ENCODE results near the gene METTL25. TPM values are rescaled to one million over a fixed set of nuclear protein-coding genes. Genes with fewer than 3 reads are reported as not detected.

METTL25 gene
- total RNA-seq, 4 donors from 2014 or later = 10.5 to 13.0 (median 11.8) TPM

- in situ Hi-C loops (cut with MboI; ENCODE audit: low sequenced_read_pairs in 4 of 4) = no loop called here
- DNase-seq (no peak), ATAC-seq (no peak)
- no peak overlapping the region for H3K27ac ChIP-seq
- TF ChIP-seq POLR2A (IDR thresholded peaks at IDR 0.05) (no peak), CTCF (IDR thresholded peaks at IDR 0.05 in 4 of 5, conservative IDR thresholded peaks at IDR 0.05 in 1 of 5) (no peak)
- intact Hi-C loops (cut with DNase I; ENCODE audit: low total_unique reads) = no loop called here
- no peaks in the 10 kb centered on the region for H3K9me3 ChIP-seq
- no peaks in the 10 kb centered on the region for H3K36me3 ChIP-seq
- H3K27me3 ChIP-seq = no peaks in the 10 kb centered on the region
- no peaks in the 10 kb centered on the region for H3K4me1 ChIP-seq
- H3K4me3 ChIP-seq = no peak overlapping the region
These were observed 53.4 kb downstream of the METTL25 start for GRCh38 chr12:82411546-82412230.

DNA sequence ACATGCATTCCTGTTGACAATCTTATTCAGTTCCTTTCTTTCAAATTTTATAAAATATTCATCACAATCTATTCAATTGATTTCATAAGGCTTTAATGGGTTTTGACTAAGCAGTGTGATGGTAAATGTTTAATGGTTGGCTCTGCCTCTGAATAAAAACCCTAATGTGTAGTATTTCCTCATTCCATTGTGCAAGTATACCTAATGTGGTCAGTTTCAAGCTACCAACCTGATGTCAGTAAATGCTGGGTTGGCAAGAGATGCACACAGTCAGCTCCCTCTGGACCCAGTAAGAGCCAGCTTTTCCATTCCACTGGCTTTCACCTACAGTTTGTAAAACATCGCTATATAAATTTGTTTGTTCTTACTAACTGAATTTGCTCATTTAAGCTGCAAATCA lies 53.9 kb downstream of the METTL25 start:
- in situ Hi-C loops (cut with MboI; ENCODE audit: low sequenced_read_pairs in 4 of 4) (no loop called here), intact Hi-C loops (cut with DNase I; ENCODE audit: low total_unique reads) (no loop called here)
- ATAC-seq (no peak), DNase-seq (no peak)
- Histone ChIP-seq H3K27me3 (no peaks in the 10 kb centered on the region), H3K36me3 (no peaks in the 10 kb centered on the region), H3K4me1 (no peaks in the 10 kb centered on the region), H3K9me3 (no peaks in the 10 kb centered on the region), H3K27ac (no peak overlapping the region), H3K4me3 (no peak overlapping the region)
- TF ChIP-seq CTCF (IDR thresholded peaks at IDR 0.05 in 4 of 5, conservative IDR thresholded peaks at IDR 0.05 in 1 of 5) = no peak
- no peak for TF ChIP-seq POLR2A (IDR thresholded peaks at IDR 0.05)

DNA sequence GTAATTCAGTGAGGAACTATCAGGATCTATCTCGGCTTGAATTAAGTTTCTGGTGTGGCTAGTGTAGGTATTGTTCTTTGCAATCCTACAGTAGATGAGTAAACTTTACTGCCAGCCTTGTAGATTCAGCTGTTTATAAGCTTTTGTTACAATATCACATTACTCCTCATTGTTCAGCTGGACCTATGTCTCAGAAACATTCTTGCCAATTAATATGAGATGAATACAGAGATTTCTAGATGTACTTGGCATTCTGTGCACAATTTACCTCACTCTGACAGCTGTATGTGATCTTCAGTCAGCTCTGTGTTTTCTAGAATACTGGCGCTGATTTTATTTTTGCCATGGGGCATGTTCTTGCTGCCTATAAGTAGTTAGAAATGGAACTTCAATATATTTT lies 55.7 kb downstream of the METTL25 start:
- intact Hi-C loops (cut with DNase I; ENCODE audit: low total_unique reads) (no loop called here), in situ Hi-C loops (cut with MboI; ENCODE audit: low sequenced_read_pairs in 4 of 4) (no loop called here)
- H3K9me3 ChIP-seq = no peaks in the 10 kb centered on the region
- H3K27ac ChIP-seq = no peak overlapping the region
- no peak overlapping the region for H3K4me3 ChIP-seq
- DNase-seq (no peak), ATAC-seq (no peak)
- no peaks in the 10 kb centered on the region for H3K4me1 ChIP-seq
- H3K36me3 ChIP-seq = no peaks in the 10 kb centered on the region
- TF ChIP-seq CTCF (IDR thresholded peaks at IDR 0.05 in 4 of 5, conservative IDR thresholded peaks at IDR 0.05 in 1 of 5) (no peak), POLR2A (IDR thresholded peaks at IDR 0.05) (no peak)
- H3K27me3 ChIP-seq = no peaks in the 10 kb centered on the region

GRCh38 chr12:82414926-82415325 lies 56.6 kb downstream of the METTL25 start:
- DNase-seq (no peak), ATAC-seq (no peak)
- intact Hi-C loops (cut with DNase I; ENCODE audit: low total_unique reads) = no loop called here
- H3K27me3 ChIP-seq = no peaks in the 10 kb centered on the region
- H3K4me3 ChIP-seq = no peak overlapping the region
- in situ Hi-C loops (cut with MboI; ENCODE audit: low sequenced_read_pairs in 4 of 4) = no loop called here
- no peaks in the 10 kb centered on the region for H3K9me3 ChIP-seq
- no peaks in the 10 kb centered on the region for H3K36me3 ChIP-seq
- H3K4me1 ChIP-seq = no peaks in the 10 kb centered on the region
- no peak overlapping the region for H3K27ac ChIP-seq
- TF ChIP-seq POLR2A (IDR thresholded peaks at IDR 0.05) (no peak), CTCF (IDR thresholded peaks at IDR 0.05 in 4 of 5, conservative IDR thresholded peaks at IDR 0.05 in 1 of 5) (no peak)

DNA sequence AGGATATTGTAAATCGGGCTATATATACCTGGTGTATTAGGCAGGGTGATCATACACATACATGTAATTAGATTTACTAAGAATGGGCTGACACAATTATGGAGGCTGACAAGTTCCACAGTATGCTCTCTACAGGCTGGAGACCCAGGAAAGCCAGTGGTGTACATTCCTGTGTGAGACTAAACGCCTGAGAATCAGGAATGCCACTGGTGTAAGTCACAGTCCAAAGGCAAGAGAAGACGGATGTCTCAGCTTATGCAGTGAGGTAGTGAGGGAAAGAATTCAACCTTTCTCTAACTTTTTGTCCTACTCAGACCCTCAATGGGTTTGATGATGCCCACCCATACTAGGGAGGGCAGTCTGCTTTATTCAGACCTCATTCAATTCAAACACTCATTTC lies 57.1 kb downstream of the METTL25 start:
- in situ Hi-C loops (cut with MboI; ENCODE audit: low sequenced_read_pairs in 4 of 4) = no loop called here
- intact Hi-C loops (cut with DNase I; ENCODE audit: low total_unique reads) = no loop called here
- Histone ChIP-seq H3K4me3 (no peak overlapping the region), H3K27ac (no peak overlapping the region), H3K9me3 (no peaks in the 10 kb centered on the region), H3K4me1 (no peaks in the 10 kb centered on the region), H3K36me3 (no peaks in the 10 kb centered on the region), H3K27me3 (no peaks in the 10 kb centered on the region)
- TF ChIP-seq POLR2A (IDR thresholded peaks at IDR 0.05) = no peak
- TF ChIP-seq CTCF (IDR thresholded peaks at IDR 0.05 in 4 of 5, conservative IDR thresholded peaks at IDR 0.05 in 1 of 5) = no peak
- DNase-seq (no peak), ATAC-seq (no peak)
